GM12878 (cell line): Measurements from ENCODE around the gene SMARCC2. TPM values are rescaled to one million over a fixed set of nuclear protein-coding genes. Genes with fewer than 3 reads are reported as not detected.

ENCODE experiments used
- BHLHE40 ChIP-seq, 2 experiments: fragments of 450-650 bp in 1 of 2; IDR thresholded peaks; 2 replicates each; pipeline ENCODE4 v1.6.1; 2011 to 2017; ENCODE audit warnings: low read depth in 2 of 2, borderline replicate concordance in 1 of 2, improper control_type of control experiment in 1 of 2, low read length in 1 of 2, mild to moderate bottlenecking in 1 of 2
- DPF2 ChIP-seq: fragments of 450-650 bp; IDR thresholded peaks from 2 replicates; pipeline ENCODE4 v1.6.1; 2017; ENCODE audit warnings: mild to moderate bottlenecking
- ESRRA ChIP-seq: IDR thresholded peaks from 2 replicates; pipeline ENCODE4 v1.6.1; 2012; ENCODE audit warnings: mild to moderate bottlenecking, low read length, improper control_type of control experiment
- FOS ChIP-seq: IDR thresholded peaks from 3 replicates; pipeline ENCODE4 v1.6.1; 2011; ENCODE audit warnings: borderline replicate concordance; ENCODE audit not compliant: insufficient read length; ENCODE audit errors: extremely low read depth
- GATAD2B ChIP-seq: fragments of 450-650 bp; conservative IDR thresholded peaks from 2 replicates; pipeline ENCODE4 v1.6.1; 2017; ENCODE audit warnings: low read depth, mild to moderate bottlenecking, moderate library complexity
- IKZF2 ChIP-seq, 2 experiments: fragments of 450-650 bp; IDR thresholded peaks; 2 replicates each; pipeline ENCODE4 v1.6.1; 2017; ENCODE audit warnings: mild to moderate bottlenecking in 2 of 2, moderate library complexity in 2 of 2
- LARP7 ChIP-seq: fragments of 450-650 bp; IDR thresholded peaks from 2 replicates; pipeline ENCODE4 v1.6.1; 2017; ENCODE audit warnings: mild to moderate bottlenecking
- MYB ChIP-seq: fragments of 150-350 bp; IDR thresholded peaks from 2 replicates; pipeline ENCODE4 v1.6.1; 2014; ENCODE audit warnings: mild to moderate bottlenecking, low read depth, low read length, borderline replicate concordance
- MYC ChIP-seq: IDR thresholded peaks from 2 replicates; pipeline ENCODE4 v1.6.1; 2011; ENCODE audit warnings: mild to moderate bottlenecking, low read length, moderate library complexity, inconsistent platforms; ENCODE audit not compliant: insufficient read depth, insufficient replicate concordance, insufficient read length, severe bottlenecking
- NBN ChIP-seq: fragments of 450-650 bp; IDR thresholded peaks from 2 replicates; pipeline ENCODE4 v1.6.1; 2016
- NFXL1 ChIP-seq: fragments of 450-650 bp; IDR thresholded peaks from 2 replicates; pipeline ENCODE4 v1.6.1; 2017; ENCODE audit warnings: antibody characterized with exemption, mild to moderate bottlenecking, borderline replicate concordance
- NR2C2 ChIP-seq: IDR thresholded peaks from 2 replicates; pipeline ENCODE4 v1.6.1; 2011; ENCODE audit warnings: borderline replicate concordance, low read depth; ENCODE audit not compliant: control insufficient read depth, insufficient read length
- RELA ChIP-seq: fragments of 450-650 bp; IDR thresholded peaks from 2 replicates; pipeline ENCODE4 v1.8.0; 2014; ENCODE audit warnings: borderline replicate concordance; ENCODE audit not compliant: partially characterized antibody
- RUNX3 ChIP-seq: IDR thresholded peaks from 2 replicates; pipeline ENCODE4 v1.6.1; 2012; ENCODE audit warnings: low read length, inconsistent platforms
- SPI1 ChIP-seq: IDR thresholded peaks from 2 replicates; pipeline ENCODE4 v1.6.1; 2011; ENCODE audit warnings: low read depth, mild to moderate bottlenecking, low read length, moderate library complexity, borderline replicate concordance; ENCODE audit not compliant: insufficient read depth
- TAF1 ChIP-seq: IDR thresholded peaks from 2 replicates; pipeline ENCODE4 v1.6.1; 2011; ENCODE audit warnings: mild to moderate bottlenecking, low read depth, low read length, borderline replicate concordance
- polyA plus RNA-seq, 11 experiments: library from polyadenylated mRNA; depleted of rRNA in 4 of 11; unstranded in 6 of 11; stranded (reverse) in 5 of 11; fragments of >200 nt; fragmentation: Nextera tagmentation in 4 of 11; fragmentation: Illumina TruSeq in 1 of 11; extraction: Ambion mirVana in 4 of 11; extraction: Trizol in 1 of 11; gene quantifications; 1 replicate in 1 of 11; 2 replicates in 10 of 11; pipeline versions ENCODE4 v1.2.1 to v1.2.3, GENCODE V29; 2011 to 2016; ENCODE audit warnings: inconsistent platforms in 2 of 11, missing spikeins in 2 of 11, low read depth in 1 of 11
- total RNA-seq, 4 experiments: library from RNA; depleted of rRNA in 3 of 4; stranded (reverse); fragments of >200 nt in 3 of 4; fragmentation: Illumina TruSeq in 1 of 4; extraction: Trizol in 1 of 4; gene quantifications; 2 replicates each; pipeline versions ENCODE4 v1.2.1 to v1.2.3, GENCODE V29; 2013 to 2021
- TF ChIP-seq, protein P1 (sequence below): fragments of 150-350 bp; IDR thresholded peaks from 2 replicates; pipeline ENCODE4 v1.6.1; 2014; ENCODE audit warnings: mild to moderate bottlenecking, low read depth, low read length
- TF ChIP-seq, protein P2 (sequence below): fragments of 450-650 bp; IDR thresholded peaks from 2 replicates; pipeline ENCODE4 v1.6.1; 2014; ENCODE audit warnings: mild to moderate bottlenecking
- TF ChIP-seq, protein P3 (sequence below): IDR thresholded peaks from 2 replicates; pipeline ENCODE4 v1.6.1; 2011; ENCODE audit warnings: mild to moderate bottlenecking, low read depth, low read length, moderate library complexity; ENCODE audit not compliant: insufficient replicate concordance
- TF ChIP-seq, protein P4 (sequence below): IDR thresholded peaks from 2 replicates; pipeline ENCODE4 v1.6.1; 2011; ENCODE audit warnings: low read depth, low read length, improper control_type of control experiment, borderline replicate concordance
- TF ChIP-seq, protein P5 (sequence below): fragments of 450-650 bp; IDR thresholded peaks from 2 replicates; pipeline ENCODE4 v1.6.1; 2017; ENCODE audit warnings: borderline replicate concordance

The SMARCC2 gene
- total and polyA plus RNA-seq, 10 of the 15 experiments (the other 5 are each of a cell fraction or from before 2014, with no cell fraction given), result 13.6 to 71.2 (median 42.3) TPM

DNA sequence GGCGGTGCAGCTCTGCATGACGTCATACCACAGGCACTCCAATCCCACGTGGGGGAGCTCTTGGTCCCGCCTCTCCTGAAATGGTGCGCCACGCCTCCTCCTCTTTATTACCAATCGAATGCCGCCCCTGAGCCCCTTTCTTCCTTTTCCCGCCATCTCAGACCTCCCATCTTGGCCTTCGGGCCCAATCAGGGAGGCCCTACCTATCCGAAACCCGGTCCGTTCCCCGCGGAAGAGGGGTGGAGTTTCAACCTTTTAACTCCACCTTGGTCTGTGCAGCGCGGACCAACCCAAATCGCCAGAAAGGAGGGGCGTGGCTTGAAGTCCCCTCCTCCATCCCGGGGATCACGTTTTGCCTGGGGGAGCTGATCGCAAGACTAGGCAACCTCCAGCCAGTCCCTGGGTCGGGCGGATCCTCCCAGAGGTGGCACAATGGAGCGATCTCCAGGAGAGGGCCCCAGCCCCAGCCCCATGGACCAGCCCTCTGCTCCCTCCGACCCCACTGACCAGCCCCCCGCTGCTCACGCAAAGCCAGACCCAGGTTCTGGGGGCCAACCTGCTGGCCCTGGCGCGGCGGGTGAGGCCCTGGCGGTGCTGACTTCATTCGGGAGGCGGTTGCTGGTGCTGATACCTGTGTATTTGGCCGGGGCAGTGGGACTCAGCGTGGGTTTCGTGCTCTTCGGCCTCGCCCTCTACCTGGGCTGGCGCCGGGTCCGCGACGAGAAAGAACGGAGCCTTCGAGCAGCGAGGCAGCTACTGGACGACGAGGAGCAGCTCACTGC lies 61.2 kb downstream of the SMARCC2 start, which contains the start of gene ESYT1 (continued):
- TF ChIP-seq, protein P1, sequence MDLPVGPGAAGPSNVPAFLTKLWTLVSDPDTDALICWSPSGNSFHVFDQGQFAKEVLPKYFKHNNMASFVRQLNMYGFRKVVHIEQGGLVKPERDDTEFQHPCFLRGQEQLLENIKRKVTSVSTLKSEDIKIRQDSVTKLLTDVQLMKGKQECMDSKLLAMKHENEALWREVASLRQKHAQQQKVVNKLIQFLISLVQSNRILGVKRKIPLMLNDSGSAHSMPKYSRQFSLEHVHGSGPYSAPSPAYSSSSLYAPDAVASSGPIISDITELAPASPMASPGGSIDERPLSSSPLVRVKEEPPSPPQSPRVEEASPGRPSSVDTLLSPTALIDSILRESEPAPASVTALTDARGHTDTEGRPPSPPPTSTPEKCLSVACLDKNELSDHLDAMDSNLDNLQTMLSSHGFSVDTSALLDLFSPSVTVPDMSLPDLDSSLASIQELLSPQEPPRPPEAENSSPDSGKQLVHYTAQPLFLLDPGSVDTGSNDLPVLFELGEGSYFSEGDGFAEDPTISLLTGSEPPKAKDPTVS, result no peak
- no peak for TF ChIP-seq MYB
- TF ChIP-seq SPI1, result no peak
- TF ChIP-seq NBN, result peak; percentile 99
- TF ChIP-seq MYC, result no peak
- peak; percentile 59; the same call in 1 of the 2 replicates for TF ChIP-seq GATAD2B
- TF ChIP-seq, protein P2, sequence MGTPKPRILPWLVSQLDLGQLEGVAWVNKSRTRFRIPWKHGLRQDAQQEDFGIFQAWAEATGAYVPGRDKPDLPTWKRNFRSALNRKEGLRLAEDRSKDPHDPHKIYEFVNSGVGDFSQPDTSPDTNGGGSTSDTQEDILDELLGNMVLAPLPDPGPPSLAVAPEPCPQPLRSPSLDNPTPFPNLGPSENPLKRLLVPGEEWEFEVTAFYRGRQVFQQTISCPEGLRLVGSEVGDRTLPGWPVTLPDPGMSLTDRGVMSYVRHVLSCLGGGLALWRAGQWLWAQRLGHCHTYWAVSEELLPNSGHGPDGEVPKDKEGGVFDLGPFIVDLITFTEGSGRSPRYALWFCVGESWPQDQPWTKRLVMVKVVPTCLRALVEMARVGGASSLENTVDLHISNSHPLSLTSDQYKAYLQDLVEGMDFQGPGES, result peak; percentile 64; the same call in 1 of the 2 replicates
- peak; percentile 97 to 98 for TF ChIP-seq BHLHE40 (IDR thresholded peaks at IDR 0.05; ENCODE audit: borderline replicate concordance in 1 of 2, low read depth in 2 of 2, low read length in 1 of 2)
- TF ChIP-seq RUNX3, result no peak
- TF ChIP-seq, protein P3, sequence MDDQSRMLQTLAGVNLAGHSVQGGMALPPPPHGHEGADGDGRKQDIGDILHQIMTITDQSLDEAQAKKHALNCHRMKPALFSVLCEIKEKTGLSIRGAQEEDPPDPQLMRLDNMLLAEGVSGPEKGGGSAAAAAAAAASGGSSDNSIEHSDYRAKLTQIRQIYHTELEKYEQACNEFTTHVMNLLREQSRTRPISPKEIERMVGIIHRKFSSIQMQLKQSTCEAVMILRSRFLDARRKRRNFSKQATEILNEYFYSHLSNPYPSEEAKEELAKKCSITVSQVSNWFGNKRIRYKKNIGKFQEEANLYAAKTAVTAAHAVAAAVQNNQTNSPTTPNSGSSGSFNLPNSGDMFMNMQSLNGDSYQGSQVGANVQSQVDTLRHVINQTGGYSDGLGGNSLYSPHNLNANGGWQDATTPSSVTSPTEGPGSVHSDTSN, result no peak
- TF ChIP-seq ESRRA, result no peak
- TF ChIP-seq, protein P4, sequence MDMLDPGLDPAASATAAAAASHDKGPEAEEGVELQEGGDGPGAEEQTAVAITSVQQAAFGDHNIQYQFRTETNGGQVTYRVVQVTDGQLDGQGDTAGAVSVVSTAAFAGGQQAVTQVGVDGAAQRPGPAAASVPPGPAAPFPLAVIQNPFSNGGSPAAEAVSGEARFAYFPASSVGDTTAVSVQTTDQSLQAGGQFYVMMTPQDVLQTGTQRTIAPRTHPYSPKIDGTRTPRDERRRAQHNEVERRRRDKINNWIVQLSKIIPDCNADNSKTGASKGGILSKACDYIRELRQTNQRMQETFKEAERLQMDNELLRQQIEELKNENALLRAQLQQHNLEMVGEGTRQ, result peak; percentile 42
- peak; percentile 59; the same call in 1 of the 2 replicates for TF ChIP-seq LARP7
- TF ChIP-seq NFXL1, result no peak
- TF ChIP-seq DPF2, result peak; percentile 15; the same call in 1 of the 2 replicates
- TF ChIP-seq IKZF2 (IDR thresholded peaks at IDR 0.05), result no peak
- TF ChIP-seq, protein P5, sequence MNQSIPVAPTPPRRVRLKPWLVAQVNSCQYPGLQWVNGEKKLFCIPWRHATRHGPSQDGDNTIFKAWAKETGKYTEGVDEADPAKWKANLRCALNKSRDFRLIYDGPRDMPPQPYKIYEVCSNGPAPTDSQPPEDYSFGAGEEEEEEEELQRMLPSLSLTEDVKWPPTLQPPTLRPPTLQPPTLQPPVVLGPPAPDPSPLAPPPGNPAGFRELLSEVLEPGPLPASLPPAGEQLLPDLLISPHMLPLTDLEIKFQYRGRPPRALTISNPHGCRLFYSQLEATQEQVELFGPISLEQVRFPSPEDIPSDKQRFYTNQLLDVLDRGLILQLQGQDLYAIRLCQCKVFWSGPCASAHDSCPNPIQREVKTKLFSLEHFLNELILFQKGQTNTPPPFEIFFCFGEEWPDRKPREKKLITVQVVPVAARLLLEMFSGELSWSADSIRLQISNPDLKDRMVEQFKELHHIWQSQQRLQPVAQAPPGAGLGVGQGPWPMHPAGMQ, result no peak
- 0 out of 2 replicates have a peak, but pooled peaks have one; percentile 31 for TF ChIP-seq TAF1
- TF ChIP-seq RELA, result no peak
- TF ChIP-seq FOS, result no peak
- TF ChIP-seq NR2C2, result no peak
